Body of pancreas (tissue), 4 donors: ENCODE measurements around the gene PAFAH2. TPM values are rescaled to one million over a fixed set of nuclear protein-coding genes. Genes with fewer than 3 reads are reported as not detected.

Source experiments
- ATAC-seq: fragments of 150-250 bp; one replicate; pipeline ENCODE4 v1.9.1; 2016
- DNase-seq, 4 donors: peaks; one replicate each; pipeline ENCODE4 v3.0.0-alpha.2; 2019
- H3K27ac ChIP-seq, 4 donors: fragments of 200-600 bp; sonication (generic); 1 replicate in 3 of 4; 2 replicates in 1 of 4; pipeline versions ENCODE4 v1.5.1 to v1.6.1; 2016 to 2019; ENCODE audit warnings: mild to moderate bottlenecking in 1 of 4, mixed read lengths in 1 of 4, moderate library complexity in 1 of 4
- H3K27me3 ChIP-seq, 2 donors: fragments of 200-600 bp; sonication (generic); one replicate each; pipeline ENCODE4 v1.6.0; 2016; ENCODE audit warnings: mild to moderate bottlenecking in 1 of 2
- H3K36me3 ChIP-seq, 2 donors: fragments of 200-600 bp; sonication (generic); replicated peaks in 1 of 2; 2 replicates each; pipeline ENCODE4 v1.5.1; 2016; ENCODE audit warnings: low read depth in 2 of 2; ENCODE audit not compliant: insufficient read depth in 1 of 2
- H3K4me1 ChIP-seq: fragments of 200-600 bp; sonication (generic); one replicate; pipeline ENCODE4 v1.6.0; 2016
- H3K4me3 ChIP-seq, 2 donors: fragments of 200-600 bp; sonication (generic); 1 replicate in 1 of 2; 2 replicates in 1 of 2; pipeline ENCODE4 v1.5.1; 2016 to 2019
- H3K9me3 ChIP-seq, 3 donors: fragments of 200-600 bp; sonication (generic); 1 replicate in 2 of 3; 2 replicates in 1 of 3; pipeline ENCODE4 v1.5.1; 2016
- POLR2A ChIP-seq, 3 donors: fragments of 450-650 bp; IDR thresholded peaks; one replicate each; pipeline ENCODE4 v1.6.1; 2016; ENCODE audit warnings: antibody characterized with exemption in 3 of 3, mild to moderate bottlenecking in 2 of 3
- WGBS, 2 donors: methylation state at CpG; one replicate each; pipeline ENCODE4 v1.1.5; 2017; 5-methylcytosine and 5-hydroxymethylcytosine counted together
- intact Hi-C: fragments of 100-400 bp; cut with DNase I; formaldehyde crosslinking; loops from one replicate; pipeline ENCODE4 v1.15.1; 2023
- total RNA-seq, 2 donors: library from RNA; depleted of rRNA; stranded (reverse); fragments of >200 nt; gene quantifications; one replicate each; pipeline ENCODE4 v1.1.0, GENCODE V29; 2016
- TF ChIP-seq, protein P1 (sequence below), 7 experiments: fragments of 450-650 bp in 4 of 7; fragments of 200-600 bp in 3 of 7; sonication (generic) in 3 of 7; IDR thresholded peaks; one replicate each; pipeline ENCODE4 v1.5.1; 2016 to 2019; ENCODE audit warnings: antibody characterized with exemption in 7 of 7

PAFAH2 gene
- total RNA-seq, 2 donors from 2014 or later, result 14.8 to 46.4 TPM

DNA sequence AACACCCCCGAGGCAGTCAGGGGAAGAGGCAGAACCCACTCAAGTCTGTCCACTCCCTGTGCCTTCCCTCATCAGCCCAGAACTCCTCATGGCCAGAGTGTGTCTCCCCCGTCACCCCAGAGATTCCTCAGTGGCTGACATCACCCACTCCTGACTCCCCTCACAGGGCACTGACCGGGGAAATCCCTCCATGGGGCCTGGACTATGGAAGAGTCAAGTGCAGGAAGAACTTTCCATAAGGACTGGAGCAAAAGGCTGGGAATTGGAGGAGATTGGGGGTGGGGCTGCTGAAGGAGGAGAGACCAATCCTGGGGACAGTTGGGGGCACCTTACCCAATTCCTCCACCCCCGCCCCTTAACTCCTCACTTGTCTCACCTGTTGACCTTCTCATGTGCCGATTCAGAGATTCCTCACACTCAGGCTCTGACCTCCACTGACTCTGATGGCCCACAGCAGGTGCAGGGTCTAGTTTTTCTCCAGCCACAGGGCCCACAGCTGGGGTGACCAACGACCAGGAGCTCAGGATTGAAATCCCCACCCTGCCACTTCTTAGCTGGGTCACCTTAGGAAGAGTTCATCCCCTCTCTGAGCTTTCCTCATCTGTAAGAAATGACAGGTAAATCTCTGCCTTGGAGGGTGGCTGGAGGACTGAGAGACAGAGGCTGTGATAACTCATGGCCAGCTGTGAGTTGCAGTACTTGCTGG, 23.2 kb upstream of the PAFAH2 start:
- Histone ChIP-seq H3K4me3 (no peak overlapping the region), H3K4me1 (peaks cover 6% of the 10 kb centered on the region), H3K36me3 (no peaks in the 10 kb centered on the region), H3K27me3 (no peaks in the 10 kb centered on the region), H3K9me3 (no peaks in the 10 kb centered on the region), H3K27ac (no peak overlapping the region)
- ATAC-seq (no peak), DNase-seq (no peak)
- 66 to 76% methylated on average over 5 to 6 of the region's 6 CpGs for WGBS, 2 donors
- intact Hi-C loops, result no loop called here
- TF ChIP-seq, protein P1, sequence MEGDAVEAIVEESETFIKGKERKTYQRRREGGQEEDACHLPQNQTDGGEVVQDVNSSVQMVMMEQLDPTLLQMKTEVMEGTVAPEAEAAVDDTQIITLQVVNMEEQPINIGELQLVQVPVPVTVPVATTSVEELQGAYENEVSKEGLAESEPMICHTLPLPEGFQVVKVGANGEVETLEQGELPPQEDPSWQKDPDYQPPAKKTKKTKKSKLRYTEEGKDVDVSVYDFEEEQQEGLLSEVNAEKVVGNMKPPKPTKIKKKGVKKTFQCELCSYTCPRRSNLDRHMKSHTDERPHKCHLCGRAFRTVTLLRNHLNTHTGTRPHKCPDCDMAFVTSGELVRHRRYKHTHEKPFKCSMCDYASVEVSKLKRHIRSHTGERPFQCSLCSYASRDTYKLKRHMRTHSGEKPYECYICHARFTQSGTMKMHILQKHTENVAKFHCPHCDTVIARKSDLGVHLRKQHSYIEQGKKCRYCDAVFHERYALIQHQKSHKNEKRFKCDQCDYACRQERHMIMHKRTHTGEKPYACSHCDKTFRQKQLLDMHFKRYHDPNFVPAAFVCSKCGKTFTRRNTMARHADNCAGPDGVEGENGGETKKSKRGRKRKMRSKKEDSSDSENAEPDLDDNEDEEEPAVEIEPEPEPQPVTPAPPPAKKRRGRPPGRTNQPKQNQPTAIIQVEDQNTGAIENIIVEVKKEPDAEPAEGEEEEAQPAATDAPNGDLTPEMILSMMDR (IDR thresholded peaks at IDR 0.05), result no peak
- TF ChIP-seq POLR2A (IDR thresholded peaks at IDR 0.05), result no peak

GRCh38 chr1:26020330-26020768, 22.5 kb upstream of the PAFAH2 start:
- no peak for DNase-seq
- 75 to 98% methylated on average over 5 to 6 of the region's 6 CpGs for WGBS, 2 donors
- ATAC-seq, result no peak
- Histone ChIP-seq H3K27ac (no peak overlapping the region), H3K36me3 (no peaks in the 10 kb centered on the region), H3K9me3 (no peaks in the 10 kb centered on the region), H3K4me3 (no peak overlapping the region), H3K4me1 (peaks cover 6% of the 10 kb centered on the region), H3K27me3 (no peaks in the 10 kb centered on the region)
- TF ChIP-seq POLR2A (IDR thresholded peaks at IDR 0.05), result no peak
- TF ChIP-seq, protein P1 (IDR thresholded peaks at IDR 0.05), result no peak
- intact Hi-C loops, result no loop called here

- H3K36me3 ChIP-seq, result no peaks in the 10 kb centered on the region
- H3K4me3 ChIP-seq, result no peak overlapping the region
- H3K4me1 ChIP-seq, result peaks cover under 1% of the 10 kb centered on the region
- TF ChIP-seq, protein P1 (IDR thresholded peaks at IDR 0.05), result no peak
- TF ChIP-seq POLR2A (IDR thresholded peaks at IDR 0.05), result no peak
- intact Hi-C loops, result no loop called here
- DNase-seq (no peak), ATAC-seq (no peak)
- H3K9me3 ChIP-seq, result no peaks in the 10 kb centered on the region
- 79 to 85% methylated on average over 8 of the region's 8 CpGs for WGBS, 2 donors
- no peaks in the 10 kb centered on the region for H3K27me3 ChIP-seq
- H3K27ac ChIP-seq, result no peak overlapping the region
Observed at GRCh38 chr1:26019641-26020315, 21.9 kb upstream of the PAFAH2 start.

GRCh38 chr1:26017606-26018005, 19.7 kb upstream of the PAFAH2 start:
- Histone ChIP-seq H3K4me1 (peaks cover 8% of the 10 kb centered on the region), H3K36me3 (no peaks in the 10 kb centered on the region), H3K27me3 (no peaks in the 10 kb centered on the region), H3K27ac (no peak overlapping the region), H3K4me3 (no peak overlapping the region), H3K9me3 (no peaks in the 10 kb centered on the region)
- TF ChIP-seq, protein P1 (IDR thresholded peaks at IDR 0.05), result no peak
- no peak for TF ChIP-seq POLR2A (IDR thresholded peaks at IDR 0.05)
- 62 to 84% methylated on average over 4 to 6 of the region's 6 CpGs for WGBS, 2 donors
- DNase-seq, result no peak
- intact Hi-C loops, result no loop called here
- no peak for ATAC-seq
